Loucy (cell line): Measurements from ENCODE around the gene CHN1.

Experiments used
- CTCF ChIP-seq: fragments of 200-600 bp; sonication (generic); conservative IDR thresholded peaks from 2 replicates; pipeline ENCODE4 v1.5.1; 2014; ENCODE audit warnings: mild to moderate bottlenecking, antibody characterized with exemption, low read length
- EZH2phosphoT487 ChIP-seq: fragments of 200-600 bp; IDR thresholded peaks from 2 replicates; pipeline ENCODE4 v1.6.1; 2018; ENCODE audit warnings: antibody characterized with exemption, mild to moderate bottlenecking, moderate library complexity, borderline replicate concordance

GRCh38 chr2:175005733-175006264 is 618 bp upstream of the CHN1 start:
- TF ChIP-seq CTCF (no peak), EZH2phosphoT487 (no peak)
